GM18870 (cell line): Measurements from ENCODE around the gene SYCP3.

Source experiments
- ATAC-seq: cut with Tn5 transposase; IDR thresholded peaks from one replicate; pipeline ENCODE4 v1.9.1; 2021; ENCODE audit warnings: moderate library complexity; ENCODE audit not compliant: unreplicated experiment

Gene SYCP3

DNA sequence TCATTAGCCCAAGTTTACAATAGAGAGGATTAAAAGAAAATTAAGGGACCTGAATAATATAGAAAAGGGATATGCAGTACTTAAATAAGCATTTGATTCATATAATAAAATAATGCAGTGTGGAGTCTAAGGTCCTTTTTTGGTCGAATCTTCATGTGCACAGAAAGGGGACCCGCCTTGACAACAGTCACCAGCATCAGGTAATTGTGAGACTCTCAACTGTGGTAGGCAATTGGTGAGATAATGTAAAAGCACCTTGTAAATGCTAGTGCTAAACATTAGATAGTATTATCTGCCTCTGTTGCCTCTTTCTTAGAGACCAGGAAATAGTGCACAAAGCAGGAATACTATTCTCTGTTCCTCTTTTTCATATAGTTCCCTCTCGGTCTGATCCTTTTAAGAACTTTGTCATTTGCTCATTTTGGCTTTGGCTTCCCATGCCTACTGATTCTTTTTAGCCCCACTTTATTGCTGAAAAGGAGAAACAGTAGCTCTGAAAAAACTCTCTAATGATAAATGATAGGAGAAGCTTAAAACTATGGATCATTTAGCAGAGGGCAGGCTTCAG, 24.3 kb downstream of the SYCP3 start:
- ATAC-seq, result no peak

DNA sequence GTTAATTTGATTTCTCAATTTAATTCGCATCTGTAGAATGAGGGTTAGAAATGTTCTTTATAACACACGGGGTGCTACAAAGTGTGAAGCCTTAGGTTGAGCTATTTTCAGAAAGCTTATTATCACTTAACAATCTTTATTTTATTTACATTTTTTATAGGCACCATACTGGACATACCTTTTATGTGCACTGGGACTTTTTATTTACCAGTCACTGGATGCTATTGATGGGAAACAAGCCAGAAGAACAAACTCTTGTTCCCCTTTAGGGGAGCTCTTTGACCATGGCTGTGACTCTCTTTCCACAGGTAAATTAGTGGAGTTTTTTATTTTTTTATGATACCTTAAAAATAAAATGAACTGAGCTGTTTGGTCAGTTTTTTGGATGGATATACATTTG, 25.3 kb downstream of the SYCP3 start:
- no peak for ATAC-seq

- ATAC-seq, result no peak
Measured at GRCh38 chr12:101713059-101713682, 26.1 kb downstream of the SYCP3 start.

DNA sequence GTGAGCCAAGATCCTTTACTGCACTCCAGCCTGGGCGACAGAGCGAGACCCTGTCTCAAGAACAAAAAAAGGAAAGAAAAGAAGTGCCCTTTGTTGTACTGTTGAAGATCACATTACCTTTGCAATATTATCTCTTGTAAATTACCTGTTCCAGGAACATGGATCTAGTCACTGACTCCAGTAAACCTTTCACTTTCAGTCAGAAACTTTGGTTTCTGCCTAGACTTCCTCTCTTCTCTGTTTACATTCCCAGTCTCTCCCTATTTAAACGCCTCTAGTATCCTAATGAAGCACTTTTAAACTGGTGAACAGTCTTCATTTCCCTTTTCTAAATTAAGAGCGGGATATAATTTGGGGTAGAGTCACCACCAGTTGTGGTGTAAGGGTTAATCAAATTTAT, 29.0 kb downstream of the SYCP3 start:
- no peak for ATAC-seq

- ATAC-seq, result no peak
Measured at GRCh38 chr12:101707131-101707782, 32.0 kb downstream of the SYCP3 start.

GRCh38 chr12:101706403-101706802, 32.9 kb downstream of the SYCP3 start:
- ATAC-seq, result no peak

DNA sequence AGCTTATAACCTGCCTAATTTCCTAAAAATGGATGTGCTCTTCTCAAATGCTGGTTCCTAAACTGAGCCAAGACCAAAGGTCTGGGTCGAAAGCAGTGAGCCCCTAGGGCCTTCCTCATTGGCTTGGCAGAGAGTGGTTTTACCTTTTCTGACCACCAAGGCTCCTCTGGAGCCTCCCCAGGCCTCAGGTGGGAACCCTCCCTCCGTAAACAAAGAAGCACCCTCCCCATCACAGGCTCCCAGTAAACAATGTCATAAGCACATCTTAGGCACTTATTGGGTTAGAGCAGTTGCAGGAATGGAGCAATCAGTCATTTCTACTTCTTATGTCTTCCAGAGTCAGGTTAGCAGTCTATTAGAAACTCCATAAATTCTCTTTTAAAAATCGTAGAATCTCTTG, 35.8 kb downstream of the SYCP3 start:
- no peak for ATAC-seq

GRCh38 chr12:101700299-101700820, 38.9 kb downstream of the SYCP3 start:
- no peak for ATAC-seq

GRCh38 chr12:101698800-101699347, 40.4 kb downstream of the SYCP3 start:
- ATAC-seq, result no peak

GRCh38 chr12:101697930-101698799, 41.1 kb downstream of the SYCP3 start:
- ATAC-seq, result peak; percentile 31

- peak; percentile 50 for ATAC-seq
Measured at GRCh38 chr12:101697197-101697929, 41.9 kb downstream of the SYCP3 start, which contains the start of gene CHPT1. Gene CHPT1 (plus strand): TSS chr12:101697640. CDS start chr12:101697862, 222 bp downstream.

DNA sequence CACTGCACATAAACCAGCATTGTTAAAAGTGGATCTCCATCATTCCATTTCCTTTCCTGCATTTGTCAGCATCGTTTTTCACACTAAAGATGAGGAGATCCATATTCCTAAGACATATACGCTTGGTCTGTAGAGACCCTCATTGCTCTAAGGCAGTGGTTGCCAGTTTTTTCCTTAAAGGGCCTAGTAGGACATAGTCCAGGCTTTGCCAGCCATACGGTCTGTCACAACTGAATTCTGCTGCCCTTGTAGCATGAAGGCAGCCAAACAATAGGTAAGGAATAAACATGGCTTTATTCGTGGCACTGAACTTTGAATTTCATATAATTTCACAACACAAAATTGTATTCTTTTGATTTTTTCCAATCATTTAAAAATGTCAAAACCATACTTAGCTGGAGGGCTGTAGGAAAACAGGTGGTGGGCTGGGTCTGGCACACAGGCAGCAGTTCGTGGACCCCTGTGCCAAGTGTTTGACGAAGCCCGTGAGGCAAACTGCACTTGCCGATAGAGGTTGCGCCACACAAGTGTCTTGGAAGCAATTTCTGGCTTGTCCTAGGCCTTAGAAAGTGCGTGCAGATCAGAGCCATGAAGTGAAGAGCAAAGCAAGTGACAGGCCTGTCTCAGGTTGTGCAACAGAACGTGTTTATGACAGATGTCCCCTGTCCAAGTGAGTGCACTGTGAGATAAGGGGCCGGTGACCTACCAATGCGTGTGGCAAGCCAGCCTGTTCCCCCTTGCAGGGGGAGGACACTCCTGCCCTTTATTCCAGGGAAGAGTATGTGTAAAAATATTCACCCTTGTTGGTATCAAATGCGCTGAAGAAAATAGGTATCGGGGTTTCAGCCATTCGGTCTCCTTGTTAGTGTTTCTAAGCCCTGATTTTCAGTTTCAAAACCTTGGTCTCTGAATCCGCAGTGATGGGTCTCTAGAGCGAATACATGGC, 42.7 kb downstream of the SYCP3 start:
- peak; percentile 41 for ATAC-seq

- no peak for ATAC-seq
Measured at GRCh38 chr12:101695706-101696105, 43.6 kb downstream of the SYCP3 start.

DNA sequence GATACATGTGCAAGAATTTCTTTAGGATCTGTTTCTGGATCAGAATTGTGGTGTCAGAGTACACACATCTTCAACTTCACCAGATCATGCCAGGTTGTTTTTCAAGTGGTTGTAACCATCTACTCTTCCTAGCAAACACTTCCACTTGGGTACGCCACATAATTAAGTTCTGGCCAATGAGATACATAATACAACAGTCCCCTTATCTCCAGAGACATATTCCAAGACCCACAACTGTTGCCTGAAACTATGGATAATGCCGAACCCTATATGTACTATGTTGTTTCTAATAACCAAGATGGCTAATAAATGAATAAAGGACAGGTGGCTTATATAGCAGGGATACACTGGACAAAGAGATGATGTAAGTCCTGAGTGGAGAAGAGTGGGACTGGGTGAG, 44.3 kb downstream of the SYCP3 start:
- ATAC-seq, result no peak

DNA sequence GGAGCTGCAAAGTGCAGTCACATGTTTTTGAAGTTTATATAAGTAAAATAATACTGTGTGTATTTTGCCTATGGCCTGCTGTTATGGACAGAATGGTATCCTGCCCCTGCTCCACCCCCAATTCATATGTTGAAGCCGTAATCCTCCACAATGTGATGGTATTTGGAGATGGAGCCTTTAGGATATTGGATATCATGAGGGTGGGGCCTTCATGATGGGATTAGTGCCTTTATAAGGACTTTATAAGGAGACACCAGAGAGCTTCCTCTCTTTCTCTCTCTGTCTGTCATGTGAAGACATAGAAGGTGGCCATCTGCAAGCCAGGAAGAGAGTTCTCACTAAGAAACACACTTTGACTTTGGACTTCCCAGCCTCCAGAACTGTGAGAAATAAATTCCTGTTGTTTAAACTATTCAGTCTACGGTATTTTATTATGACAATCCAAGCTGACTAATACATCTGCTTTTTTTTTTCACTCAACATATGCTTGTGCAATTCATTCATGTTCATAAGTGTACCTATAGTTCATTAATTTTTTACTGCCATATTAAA, 44.9 kb downstream of the SYCP3 start:
- ATAC-seq, result no peak

DNA sequence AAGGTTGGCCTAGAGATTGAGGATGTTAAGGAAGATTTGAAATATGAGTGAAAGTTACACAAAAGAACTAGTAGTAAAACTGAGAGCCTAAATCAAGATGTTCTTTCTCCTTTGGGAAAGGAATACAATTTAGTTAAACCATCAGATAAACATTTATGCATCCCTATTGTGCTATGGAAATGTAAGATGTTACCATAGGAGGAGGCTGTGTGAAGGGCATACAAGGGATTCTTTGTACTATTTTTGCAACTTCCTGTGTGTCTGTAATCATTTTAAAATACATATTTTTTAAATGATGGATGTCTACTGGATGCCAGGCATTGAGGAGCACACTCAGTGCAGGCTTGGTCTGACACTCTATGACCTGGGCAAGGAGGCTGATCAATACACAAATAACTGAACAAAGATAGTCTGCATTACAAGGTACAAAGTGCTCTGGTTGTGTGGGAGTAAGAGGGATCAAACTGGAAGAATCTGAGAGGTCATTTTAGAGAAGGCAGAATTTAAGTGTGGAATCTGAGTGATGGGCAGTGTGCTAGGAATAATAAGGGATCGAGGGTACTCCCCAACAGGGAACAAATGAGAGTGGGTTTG, 47.7 kb downstream of the SYCP3 start:
- no peak for ATAC-seq

DNA sequence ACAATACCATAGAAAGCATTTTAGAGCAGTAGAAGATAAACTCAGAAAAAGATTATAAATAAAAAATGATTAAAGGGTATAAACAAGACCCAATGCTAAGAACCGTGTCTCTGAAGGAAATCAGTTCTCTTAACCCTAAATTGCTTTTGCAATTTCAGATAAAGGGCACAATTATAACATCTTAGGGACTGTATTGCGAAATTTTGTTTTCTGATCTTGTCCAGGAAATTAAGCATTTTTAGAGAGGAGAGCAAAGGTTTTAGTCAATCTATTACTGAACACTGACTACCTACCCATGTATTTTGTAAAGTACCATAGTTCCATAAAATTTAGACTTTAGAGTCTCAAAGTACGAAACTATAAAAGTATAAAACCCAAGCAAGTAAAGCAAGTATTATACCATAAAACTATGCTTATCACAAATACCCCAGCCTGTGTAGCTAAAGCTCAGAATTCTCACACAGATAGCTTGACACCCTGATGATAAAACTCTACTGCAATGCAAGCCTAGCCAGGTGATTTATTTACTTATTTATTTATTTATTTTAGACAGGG, 48.6 kb downstream of the SYCP3 start:
- ATAC-seq, result no peak

GRCh38 chr12:101686176-101686575, 53.1 kb downstream of the SYCP3 start:
- ATAC-seq, result no peak
